Muscle of arm (tissue), 12 donors: ENCODE data around the gene VAMP7. TPM values are rescaled to one million over a fixed set of nuclear protein-coding genes. Genes with fewer than 3 reads are reported as not detected.
"Not testable (repeated sequence)": the region's sequence is repeated elsewhere in the genome, so short reads cannot be mapped to it uniquely, and the experiment has no call there.

Source experiments
- DNase-seq: peaks from one replicate; pipeline ENCODE4 v3.0.0-alpha.2; 2013
- polyA plus RNA-seq, 12 donors: library from polyadenylated mRNA; unstranded; fragments of 120-200 nt; gene quantifications; one replicate each; pipeline ENCODE4 v1.2.1, GENCODE V29; 2013; ENCODE audit not compliant: insufficient read length in 12 of 12

Gene VAMP7
- polyA plus RNA-seq, 12 donors = 22.2 to 36.8 (median 29.7) TPM; not detected in 1

DNA sequence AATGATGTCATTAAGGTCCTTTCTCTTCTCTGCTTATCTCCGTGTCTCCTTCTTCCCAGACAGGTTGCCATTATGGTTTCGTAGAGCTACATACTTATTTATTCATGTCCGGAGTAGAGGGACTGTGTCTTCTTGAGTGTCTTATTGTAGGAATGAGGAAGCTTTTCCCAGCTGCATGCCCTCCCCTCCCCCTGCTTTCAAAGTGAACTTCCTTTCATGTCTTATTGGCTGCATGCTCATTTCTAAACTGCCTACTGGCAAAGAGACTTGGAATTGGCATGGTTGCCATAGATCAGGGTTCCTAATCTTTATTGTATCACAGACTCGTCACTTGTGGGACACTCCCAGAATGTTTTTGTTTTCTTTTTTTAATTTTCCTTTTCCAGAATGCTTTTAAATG lies 15.4 kb downstream of the VAMP7 start:
- no peak for DNase-seq

DNA sequence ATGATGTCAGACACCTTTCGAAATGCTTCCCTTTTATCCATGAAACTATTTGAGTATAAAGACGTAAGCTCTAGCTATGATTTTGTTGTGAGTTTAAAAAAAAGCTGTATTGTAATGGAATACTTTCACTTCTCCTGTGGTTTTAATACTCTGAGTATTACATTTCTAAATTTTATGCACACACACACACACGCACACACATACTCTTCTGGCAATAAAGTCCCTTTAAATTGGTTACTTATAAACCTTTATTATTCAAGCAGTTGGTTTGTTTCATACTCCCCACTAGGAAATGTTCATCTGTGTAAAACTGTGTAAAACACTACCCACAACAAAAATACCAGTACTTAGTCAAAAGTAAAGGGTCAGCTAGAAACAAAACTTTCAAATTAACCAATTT lies 18.2 kb downstream of the VAMP7 start:
- DNase-seq = no peak

DNA sequence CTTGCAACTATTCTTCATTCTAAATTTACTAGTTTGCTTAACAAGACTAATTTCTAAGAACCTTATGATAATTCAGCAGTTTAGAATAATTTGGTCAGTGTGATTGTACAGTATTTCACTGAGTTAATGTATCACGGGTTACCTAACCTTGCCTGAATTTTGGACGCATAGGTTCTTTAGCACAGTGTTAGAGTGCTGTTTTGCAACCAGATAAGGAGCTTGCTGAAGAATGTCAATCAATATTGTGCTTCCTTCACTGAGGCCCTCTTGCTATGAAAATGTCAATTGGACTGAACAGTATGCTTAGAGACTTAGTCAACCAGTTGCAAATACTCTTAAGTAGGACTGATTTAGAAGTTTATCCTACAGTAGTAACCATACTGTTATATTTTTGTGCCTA lies 19.6 kb downstream of the VAMP7 start:
- no peak for DNase-seq

DNA sequence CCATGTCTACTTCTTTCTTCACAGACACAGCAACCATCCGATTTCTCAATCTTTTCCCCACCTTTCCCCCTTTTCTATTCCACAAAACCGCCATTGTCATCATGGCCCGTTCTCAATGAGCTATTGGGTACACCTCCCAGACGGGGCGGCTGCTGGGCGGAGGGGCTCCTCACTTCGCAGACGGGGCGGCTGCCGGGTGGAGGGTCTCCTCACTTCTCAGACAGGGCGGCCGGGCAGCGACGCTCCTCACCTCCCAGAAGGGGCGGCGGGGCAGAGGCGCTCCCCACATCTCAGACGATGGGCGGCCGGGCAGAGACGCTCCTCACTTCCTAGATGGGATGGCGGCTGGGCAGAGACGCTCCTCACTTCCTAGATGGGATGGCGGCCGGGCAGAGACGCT lies 26.5 kb downstream of the VAMP7 start:
- DNase-seq = not testable (repeated sequence)

DNA sequence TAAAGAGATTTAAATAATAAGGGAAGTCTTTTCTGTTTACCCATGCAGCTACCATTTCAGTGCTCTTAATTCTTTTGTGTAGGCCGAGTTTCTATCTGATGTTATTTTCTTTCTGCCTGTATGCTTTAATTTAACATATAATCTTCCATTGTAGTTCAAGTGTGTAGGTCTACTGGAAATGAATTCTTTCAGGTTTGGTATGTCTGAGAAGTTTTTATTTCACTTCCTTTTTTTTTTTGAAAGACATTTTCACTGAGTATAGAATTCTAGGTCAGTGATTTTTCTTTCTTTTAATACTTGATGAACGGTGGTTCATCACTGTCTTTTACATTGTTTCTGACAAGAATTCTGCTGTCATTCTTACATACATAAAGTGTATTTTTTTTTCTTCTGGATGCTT lies 42.1 kb downstream of the VAMP7 start:
- no peak for DNase-seq

DNA sequence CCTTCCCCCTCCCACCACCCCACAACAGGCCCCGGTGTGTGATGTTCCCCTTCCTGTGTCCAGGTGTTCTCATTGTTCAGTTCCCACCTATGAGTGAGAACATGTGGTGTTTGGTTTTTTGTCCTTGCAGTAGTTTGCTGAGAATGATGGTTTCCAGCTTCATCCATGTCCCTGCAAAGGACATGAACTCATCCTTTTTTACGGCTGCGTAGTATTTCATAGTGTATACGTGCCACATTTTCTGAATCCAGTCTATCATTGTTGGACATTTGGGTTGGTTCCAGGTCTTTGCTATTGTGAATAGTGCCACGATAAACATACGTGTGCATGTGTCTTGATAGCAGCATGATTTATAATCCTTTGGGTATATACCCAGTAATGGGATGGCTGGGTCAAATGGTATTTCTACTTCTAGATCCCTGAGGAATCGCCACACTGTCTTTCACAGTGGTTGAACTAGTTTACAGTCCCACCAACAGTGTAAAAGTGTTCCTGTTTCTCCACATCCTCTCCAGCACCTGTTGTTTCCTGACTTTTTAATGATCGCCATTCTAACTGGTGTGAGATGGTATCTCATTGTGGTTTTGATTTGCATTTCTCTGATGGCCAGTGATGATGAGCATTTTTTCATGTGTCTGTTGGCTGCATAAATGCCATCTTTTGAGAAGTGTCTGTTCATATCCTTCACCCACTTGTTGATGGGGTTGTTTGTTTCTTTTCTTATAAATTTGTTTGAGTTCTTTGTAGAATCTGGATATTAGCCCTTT lies 49.9 kb downstream of the VAMP7 start:
- not testable (repeated sequence) for DNase-seq

DNA sequence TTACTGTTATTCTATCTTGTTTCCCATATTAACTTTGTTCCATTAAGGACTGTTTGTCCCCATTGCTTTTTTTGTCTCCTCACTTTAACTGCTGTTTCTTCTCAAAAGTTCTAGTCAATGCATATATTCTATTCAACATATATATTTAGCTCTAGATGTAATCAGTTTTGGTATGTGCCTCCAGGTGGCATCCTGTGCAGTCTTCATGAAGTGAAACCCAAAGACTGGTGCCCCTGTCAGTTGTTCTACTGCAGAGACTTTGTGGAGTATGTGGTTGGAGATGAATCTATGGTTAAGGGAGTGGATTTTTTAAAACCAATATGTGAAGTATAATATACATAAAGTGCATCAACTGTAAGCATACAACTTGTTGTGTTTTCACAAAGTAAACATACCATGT lies 57.0 kb downstream of the VAMP7 start:
- no peak for DNase-seq

DNA sequence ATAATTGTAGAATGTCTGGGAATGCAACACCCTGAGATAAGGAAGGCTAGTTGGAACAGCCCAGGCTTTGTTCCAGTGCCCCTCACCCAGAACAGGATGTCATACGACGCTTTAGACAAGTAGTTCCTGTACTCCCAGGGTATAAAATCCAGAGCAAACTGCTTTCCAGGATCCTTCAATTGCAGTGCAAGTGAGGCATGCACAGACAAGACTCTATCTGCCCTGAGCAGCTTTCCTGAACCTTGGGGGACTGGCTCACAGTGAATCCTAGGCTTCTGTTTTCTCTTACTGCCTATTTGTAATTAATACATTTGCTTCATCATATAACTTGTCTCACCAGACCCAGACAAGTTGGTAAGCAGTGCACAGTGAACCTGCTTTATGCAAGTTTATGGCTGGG lies 68.0 kb downstream of the VAMP7 start:
- no peak for DNase-seq

DNA sequence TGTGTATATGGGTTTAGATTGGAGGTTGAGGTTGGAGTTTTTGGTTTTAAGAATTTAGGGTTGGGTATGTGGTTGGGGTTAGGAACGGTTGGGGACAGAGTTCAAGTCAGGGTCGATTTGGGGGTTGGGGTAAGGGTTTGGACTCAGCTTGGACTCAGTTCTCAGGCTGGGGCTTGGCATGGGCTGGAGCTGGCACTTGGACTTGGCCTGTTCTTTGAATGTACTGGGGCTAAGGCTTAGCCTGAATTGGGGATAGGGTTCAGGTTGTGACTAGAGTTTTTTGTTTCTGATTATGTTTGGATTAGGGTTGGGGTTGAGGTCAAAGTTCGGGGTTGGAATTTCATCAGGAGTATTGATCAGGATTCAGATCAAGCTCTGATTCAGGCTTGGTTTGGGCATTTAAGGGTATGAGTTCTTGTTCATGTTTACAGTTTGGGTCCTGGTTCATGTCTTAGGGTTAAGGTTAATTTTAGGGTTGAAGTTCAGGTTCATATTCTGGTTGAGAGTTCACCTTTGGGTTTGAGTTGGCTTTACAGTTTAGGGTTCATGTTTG lies 70.2 kb downstream of the VAMP7 start:
- no peak for DNase-seq

DNA sequence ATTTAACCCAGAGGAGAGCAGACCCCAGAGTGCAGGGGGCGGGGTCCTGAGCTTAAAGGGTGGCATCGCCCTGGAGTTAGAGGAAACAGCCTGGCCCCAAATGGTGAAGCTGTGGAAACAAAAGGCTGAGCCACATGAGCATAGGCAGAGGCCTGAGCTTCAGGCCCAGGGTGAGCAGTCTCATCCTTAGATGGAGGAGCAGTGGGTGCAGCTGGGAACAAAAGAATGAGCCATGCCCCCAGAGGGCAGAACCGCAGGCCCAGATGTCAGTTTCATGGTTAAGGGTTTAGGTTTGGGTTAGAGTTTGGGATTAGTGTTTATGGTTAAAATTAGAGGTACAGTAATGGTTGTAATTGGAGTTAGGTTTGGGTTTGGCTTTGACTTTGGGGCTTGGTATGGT lies 71.9 kb downstream of the VAMP7 start:
- DNase-seq = no peak

DNA sequence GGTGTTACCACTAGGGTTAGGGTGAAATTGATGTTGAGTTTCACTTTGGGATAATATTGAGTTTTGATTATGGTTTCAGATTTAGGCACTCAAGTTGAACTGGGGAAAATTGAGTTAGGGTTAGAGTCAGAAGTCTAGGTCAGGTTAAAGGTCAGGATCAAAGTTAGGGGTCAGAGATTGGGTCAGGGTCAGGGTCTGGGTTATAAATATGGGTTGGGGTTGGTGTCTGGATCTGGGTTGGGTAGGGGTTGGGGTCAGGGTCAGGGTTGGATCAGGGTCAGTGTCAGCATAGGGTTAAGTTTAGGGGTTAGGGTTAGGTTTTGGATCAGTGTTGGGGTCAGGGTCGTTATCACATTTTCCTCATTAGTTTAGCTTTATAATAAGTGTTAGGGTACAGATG lies 73.6 kb downstream of the VAMP7 start:
- no peak for DNase-seq

DNA sequence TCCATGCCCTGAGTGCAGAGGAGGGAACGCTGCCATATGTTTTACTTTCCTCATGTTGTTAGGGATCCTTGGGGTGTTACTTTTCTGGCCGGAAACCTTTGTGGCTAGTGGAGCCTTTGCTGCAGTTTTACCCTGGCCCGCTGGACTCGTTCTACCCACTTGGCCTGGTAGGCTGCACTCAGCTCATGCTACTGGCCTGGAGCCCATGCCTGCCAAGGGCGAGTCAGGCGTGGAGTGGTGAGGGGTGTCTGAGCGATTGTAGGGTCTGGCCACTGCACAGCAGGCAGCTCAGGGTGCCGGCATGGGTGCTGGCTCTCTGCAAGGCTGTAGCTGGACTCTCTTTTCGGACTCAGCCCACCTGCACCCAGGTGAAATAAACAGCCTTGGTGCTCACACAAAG lies 75.0 kb downstream of the VAMP7 start:
- no peak for DNase-seq

DNA sequence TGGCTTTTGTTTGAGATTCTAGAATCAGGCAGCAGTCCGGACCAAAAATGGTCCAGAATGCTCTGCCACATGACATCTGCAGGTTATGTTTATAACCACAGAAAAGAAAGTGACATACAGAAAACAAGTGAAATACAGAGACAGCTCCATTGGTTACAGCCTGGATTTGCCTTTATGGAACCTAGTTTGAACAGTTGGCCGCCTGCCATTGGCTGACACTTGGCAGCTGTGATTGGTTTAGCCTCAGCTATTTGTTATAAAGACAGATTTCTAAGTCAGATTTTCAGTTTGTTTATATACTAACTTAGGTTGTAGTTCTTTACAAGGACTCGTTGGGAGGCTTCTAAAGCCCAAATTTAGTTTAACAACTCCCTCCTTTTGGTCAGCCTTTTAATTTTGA lies 75.5 kb downstream of the VAMP7 start:
- no peak for DNase-seq

DNA sequence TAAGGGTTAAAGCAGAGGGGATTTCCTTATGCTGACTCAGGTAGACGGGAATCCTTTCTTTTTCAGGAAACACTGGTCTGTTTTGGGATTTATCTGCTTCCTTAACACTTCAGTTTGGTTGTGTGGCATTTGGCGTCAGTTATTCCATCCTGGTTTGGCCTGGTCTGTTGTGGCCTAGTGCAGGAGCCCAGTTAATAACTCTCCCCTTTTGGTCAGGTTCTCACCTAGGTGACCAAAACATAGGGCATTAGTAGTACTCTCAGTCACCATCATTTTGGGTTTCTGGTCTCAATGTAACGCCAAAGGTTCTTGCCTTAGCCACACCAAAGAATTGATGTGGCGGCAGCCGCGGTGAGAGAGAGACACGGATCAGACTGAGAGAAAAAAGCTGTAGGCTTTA lies 76.7 kb downstream of the VAMP7 start:
- DNase-seq = no peak

DNA sequence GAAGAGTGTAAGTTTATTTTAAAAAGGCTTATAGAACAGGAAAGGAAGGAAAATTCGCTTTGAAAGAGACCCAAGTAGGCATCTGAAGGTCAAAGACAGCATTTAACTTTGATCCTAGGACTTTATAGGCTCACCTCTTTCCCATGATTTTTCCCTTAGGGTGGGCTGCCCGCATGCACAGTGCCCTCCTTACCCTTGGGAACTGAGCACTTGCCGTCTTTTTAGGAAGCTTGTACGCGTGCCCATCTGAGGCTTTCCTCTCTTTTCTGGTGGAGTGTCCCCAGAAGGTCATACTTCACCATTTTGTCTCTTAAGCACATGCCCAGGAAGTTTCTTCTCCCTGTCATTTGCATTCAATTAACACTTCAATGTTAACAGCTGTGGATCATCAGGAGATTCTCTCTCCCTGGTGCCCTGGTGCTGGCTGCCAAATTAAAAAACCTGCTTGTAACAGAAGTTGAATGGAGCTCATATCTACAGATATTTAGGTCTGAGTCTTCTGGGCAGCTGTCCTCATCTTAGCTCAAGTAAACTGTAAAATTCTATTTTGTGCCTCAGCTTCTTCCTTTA lies 78.0 kb downstream of the VAMP7 start:
- no peak for DNase-seq

DNA sequence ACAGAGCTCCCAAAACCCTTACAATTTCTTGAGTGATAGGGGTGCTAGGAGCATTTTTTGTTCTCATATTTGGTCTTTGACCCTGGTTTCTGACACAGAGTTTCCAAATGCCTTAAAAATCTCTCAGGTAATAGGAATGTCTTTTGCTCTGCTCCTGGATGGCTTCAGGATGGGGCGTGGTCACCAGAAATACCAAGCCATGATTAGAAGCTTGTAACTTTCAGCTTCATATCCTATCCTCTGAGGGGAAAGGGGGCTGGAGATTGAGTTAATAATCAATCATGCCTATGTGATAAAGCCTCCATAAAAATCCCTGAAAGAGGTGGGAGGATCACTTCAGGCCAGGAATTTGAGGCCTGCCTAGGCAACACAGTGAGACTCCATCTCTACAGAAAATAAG lies 81.8 kb downstream of the VAMP7 start:
- DNase-seq = no peak

DNA sequence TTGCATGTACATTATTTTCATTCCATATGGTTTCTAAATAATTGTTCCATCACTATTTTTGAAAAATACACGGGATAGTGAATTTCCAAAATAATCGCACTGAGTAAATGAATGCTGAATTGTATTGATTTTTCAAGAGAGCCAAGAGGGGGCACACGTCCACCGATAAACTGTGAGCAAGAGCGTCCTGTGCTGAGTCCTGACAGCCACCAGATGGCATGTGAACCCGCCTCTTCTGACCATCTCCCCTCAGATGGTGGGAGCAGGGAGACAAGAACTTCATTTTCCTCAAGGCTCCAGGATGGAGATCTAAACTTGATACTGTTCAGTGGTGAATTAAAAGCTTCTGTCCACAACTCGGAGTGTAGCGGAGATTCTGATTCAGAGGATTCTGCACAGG lies 85.7 kb downstream of the VAMP7 start:
- no peak for DNase-seq

DNA sequence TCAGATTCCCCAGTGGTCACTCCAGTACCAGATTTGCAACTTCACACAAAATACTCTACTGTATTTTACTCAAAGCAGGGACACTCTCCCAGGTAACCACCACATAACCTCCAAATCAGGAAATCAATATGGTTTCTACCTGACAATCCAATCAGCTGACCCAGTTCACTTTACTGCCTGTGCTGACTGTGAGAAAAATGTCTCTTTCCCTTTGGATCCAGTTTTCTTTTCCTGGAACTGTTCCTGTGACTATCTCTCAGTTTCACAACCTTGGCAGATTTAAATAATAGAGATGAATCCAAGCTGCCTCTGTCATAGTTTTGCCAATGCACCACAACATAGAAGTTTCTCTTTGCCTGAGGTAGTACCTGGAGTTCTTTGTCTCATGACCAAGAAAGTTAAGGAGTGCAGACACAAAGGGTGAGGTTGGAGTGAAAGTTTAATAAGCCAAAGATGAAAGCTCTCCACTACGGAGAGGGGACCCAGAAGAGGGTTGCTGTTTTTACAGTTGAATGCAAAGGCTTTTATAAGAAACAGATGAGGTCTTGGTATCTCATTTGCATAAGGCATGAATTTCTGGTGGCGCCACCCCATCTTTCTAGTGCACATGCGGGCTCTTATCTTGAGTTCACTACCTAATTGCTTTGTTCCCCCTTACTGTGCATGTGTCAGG lies 86.6 kb downstream of the VAMP7 start:
- no peak for DNase-seq

DNA sequence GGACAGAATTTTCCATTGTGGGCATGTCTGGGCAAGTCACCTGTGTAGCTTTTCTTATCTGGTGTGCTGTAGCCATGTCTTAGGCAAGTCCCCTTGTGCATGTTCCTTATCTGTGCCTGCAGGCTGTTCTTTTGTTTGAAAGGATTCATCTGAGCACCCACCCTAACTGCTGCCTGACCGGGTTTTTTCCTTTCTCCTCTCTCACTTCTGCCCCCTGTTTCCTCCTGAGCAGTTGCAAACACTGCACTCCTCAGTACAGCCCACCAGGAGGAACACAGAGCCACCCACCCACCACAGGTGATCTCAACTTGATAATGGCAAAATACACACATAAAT lies 87.1 kb downstream of the VAMP7 start:
- DNase-seq = no peak

DNA sequence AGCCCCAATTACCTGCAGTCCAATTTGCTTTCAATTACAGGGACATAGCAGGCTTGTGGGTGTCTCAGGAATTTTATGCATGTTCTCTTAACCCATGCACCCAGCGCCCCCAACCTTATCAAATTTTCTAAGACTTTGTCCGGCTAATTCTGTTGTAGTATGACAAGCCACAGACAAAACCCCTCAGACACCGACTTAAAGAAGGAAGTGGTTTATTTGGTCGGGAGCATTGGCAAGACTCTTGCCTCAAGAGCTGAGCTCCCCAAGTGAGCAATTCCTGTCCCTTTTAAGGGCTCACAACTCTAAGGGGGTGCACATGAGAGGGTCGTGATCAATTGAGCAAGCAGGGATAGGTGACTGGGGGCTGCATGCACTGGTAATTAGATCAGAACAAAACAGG lies 87.6 kb downstream of the VAMP7 start:
- no peak for DNase-seq

DNA sequence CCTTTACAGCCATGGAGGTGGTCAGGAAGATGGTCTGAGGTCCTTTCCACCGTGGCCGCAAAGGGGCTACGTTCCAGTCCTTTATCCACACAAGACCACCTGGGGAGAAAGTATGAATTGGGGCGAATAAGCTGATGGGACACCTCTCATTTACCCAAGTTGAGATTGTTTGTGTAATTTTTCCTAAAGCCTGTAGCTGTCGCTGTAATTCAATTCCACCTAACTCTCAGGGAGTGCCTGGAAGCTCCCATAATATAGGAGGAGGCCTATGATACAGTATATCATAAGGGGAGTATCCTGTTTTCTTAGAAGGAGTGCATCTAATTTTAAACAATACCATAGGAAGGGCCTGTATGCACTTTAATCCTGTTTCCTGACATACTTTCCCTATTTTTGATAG lies 90.5 kb downstream of the VAMP7 start:
- not testable (repeated sequence) for DNase-seq

DNA sequence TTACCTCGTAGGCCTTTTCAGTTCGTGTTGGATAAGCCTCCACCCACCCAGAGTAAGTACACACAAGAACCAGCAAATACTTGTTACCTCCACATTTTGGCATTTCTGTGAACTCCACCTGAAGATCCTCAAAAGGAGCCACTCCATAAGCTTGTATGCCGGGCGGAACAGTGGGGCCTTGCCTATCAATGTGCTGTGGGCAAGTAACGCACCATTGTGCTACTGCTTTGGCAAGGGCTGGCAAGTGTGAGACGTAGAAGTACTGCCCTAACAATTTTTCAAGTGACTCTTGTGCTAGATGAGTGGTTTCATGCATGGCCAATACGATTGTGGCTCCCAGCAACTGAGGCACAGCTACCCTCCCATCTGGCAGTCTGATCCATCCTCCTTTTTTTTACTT lies 91.1 kb downstream of the VAMP7 start:
- not testable (repeated sequence) for DNase-seq

DNA sequence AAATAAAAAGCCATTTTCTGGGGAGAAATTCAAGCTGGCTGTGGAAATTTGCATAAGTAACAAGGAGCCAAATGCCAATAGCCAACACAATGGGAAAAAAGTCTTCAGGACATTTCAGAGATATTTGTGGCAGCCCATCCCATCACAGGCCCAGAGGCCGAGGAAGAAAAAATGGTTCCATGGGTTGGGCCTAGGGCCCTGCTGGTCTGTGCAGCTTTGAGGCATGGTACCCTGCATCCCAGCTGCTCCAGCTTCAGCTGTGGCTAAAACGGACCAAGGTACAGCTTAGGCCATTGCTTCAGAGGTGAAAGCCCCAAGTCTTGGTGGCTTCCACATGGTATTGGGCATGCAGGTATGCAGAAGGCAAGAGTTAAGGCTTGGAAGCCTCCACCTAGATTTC lies 102.2 kb downstream of the VAMP7 start:
- DNase-seq = no peak
